T-cell (primary cell): ENCODE data around the gene P2RX3. TPM values are rescaled to one million over a fixed set of nuclear protein-coding genes. Genes with fewer than 3 reads are reported as not detected.

Experiments
- ATAC-seq, 4 experiments: fragments of 200-7000 bp in 3 of 4; fragments of 150-1000 bp in 1 of 4; cut with Tn5 transposase; replicated peaks in 1 of 4; 1 replicate in 3 of 4; 2 replicates in 1 of 4; pipeline ENCODE4 v1.10.0; 2021; ENCODE audit warnings: moderate library complexity in 3 of 4, mild to moderate bottlenecking in 2 of 4, moderate number of reproducible peaks in 1 of 4
- CTCF ChIA-PET, 2 donors: fragments of 300-600 bp; sonication (Branson Sonifier 250); formaldehyde crosslinking; loops; one replicate each; lab custom pipeline; 2022; ENCODE audit warnings: antibody characterized with exemption in 2 of 2; lab: Charles Lee
- POLR2A ChIA-PET, 2 donors: fragments of 300-600 bp; sonication (Branson Sonifier 250); formaldehyde crosslinking; loops; one replicate each; lab custom pipeline; 2022; ENCODE audit warnings: antibody characterized with exemption in 2 of 2; lab: Charles Lee
- DNase-seq, 35 experiments: peaks; one replicate each; pipeline versions ENCODE4 v3.0.0 to v3.0.0-alpha.2; 2013 to 2023
- H3K27ac ChIP-seq: one replicate; pipeline ENCODE4 v1.5.1; 2013; ENCODE audit warnings: low read length
- H3K27me3 ChIP-seq, 2 experiments: replicated peaks in 1 of 2; 1 replicate in 1 of 2; 2 replicates in 1 of 2; pipeline versions ENCODE4 v1.6.1 to v1.7.0; 2013; ENCODE audit warnings: low read length in 1 of 2, mixed read lengths in 1 of 2; ENCODE audit not compliant: control insufficient read depth in 2 of 2, insufficient read depth in 2 of 2; ENCODE audit errors: extremely low read depth in 1 of 2
- H3K36me3 ChIP-seq, 2 donors: 1 replicate in 1 of 2; 2 replicates in 1 of 2; pipeline versions ENCODE4 v1.6.1 to v1.7.0; 2013; ENCODE audit warnings: low read length in 1 of 2; ENCODE audit not compliant: control insufficient read depth in 2 of 2, insufficient read depth in 1 of 2; ENCODE audit errors: extremely low read depth in 1 of 2
- H3K4me1 ChIP-seq, 2 experiments: 1 replicate in 1 of 2; 2 replicates in 1 of 2; pipeline versions ENCODE4 v1.6.1 to v1.7.0; 2013; ENCODE audit warnings: low read length in 2 of 2, mixed read lengths in 1 of 2; ENCODE audit not compliant: insufficient read depth in 2 of 2, control insufficient read depth in 1 of 2; ENCODE audit errors: extremely low read depth in 1 of 2
- H3K4me3 ChIP-seq, 2 donors: 1 replicate in 1 of 2; 2 replicates in 1 of 2; pipeline versions ENCODE4 v1.5.1 to v1.7.0; 2013; ENCODE audit warnings: mild to moderate bottlenecking in 2 of 2, low read length in 1 of 2, moderate library complexity in 1 of 2; ENCODE audit not compliant: control insufficient read depth in 1 of 2; ENCODE audit errors: extremely low read depth in 1 of 2
- H3K9me3 ChIP-seq: 2 replicates; pipeline ENCODE4 v1.7.0; 2013
- H3K27ac Mint-ChIP-seq, 2 donors: one replicate each; pipeline ENCODE4 v1.8.0; 2020 to 2021; ENCODE audit warnings: mild to moderate bottlenecking in 2 of 2, mixed read lengths in 2 of 2
- H3K27me3 Mint-ChIP-seq, 2 donors: one replicate each; pipeline ENCODE4 v1.8.0; 2021 to 2022; ENCODE audit warnings: mixed read lengths in 2 of 2
- H3K36me3 Mint-ChIP-seq: one replicate; pipeline ENCODE4 v1.8.0; 2021; ENCODE audit warnings: mixed read lengths
- H3K4me1 Mint-ChIP-seq, 3 donors: one replicate each; pipeline ENCODE4 v1.8.0; 2020 to 2022; ENCODE audit warnings: mixed read lengths in 3 of 3, mild to moderate bottlenecking in 1 of 3
- H3K4me3 Mint-ChIP-seq, 3 donors: one replicate each; pipeline ENCODE4 v1.8.0; 2020 to 2022; ENCODE audit warnings: mild to moderate bottlenecking in 3 of 3, mixed read lengths in 3 of 3, moderate library complexity in 3 of 3
- H3K9me3 Mint-ChIP-seq, 3 donors: one replicate each; pipeline ENCODE4 v1.8.0; 2020 to 2022; ENCODE audit warnings: mixed read lengths in 3 of 3
- WGBS: methylation state at CpG from one replicate; pipeline ENCODE4 v1.1.5; 2013; ENCODE audit warnings: missing lambda C conversion rate; ENCODE audit not compliant: insufficient coverage; 5-methylcytosine and 5-hydroxymethylcytosine counted together
- total RNA-seq, 35 experiments: library from RNA in 6 of 35; stranded (reverse) in 6 of 35; fragments of 120-200 nt in 1 of 35; gene quantifications; one replicate each; pipeline versions ENCODE4 v1.2.1 to v1.2.4 and lab custom pipeline; 2013 to 2026

The P2RX3 gene
- total RNA-seq, 5 donors from 2014 or later (not counting 1 experiment from before 2014, with no cell fraction given) = not detected

GRCh38 chr11:57309106-57310059, 28.8 kb upstream of the P2RX3 start:
- no peaks in the 10 kb centered on the region for H3K9me3 Mint-ChIP-seq
- H3K4me3 ChIP-seq = no peak overlapping the region
- H3K27ac Mint-ChIP-seq = no peak overlapping the region
- ChIA-PET CTCF (interaction anchor here in 1 of 2 donors (0.6 kb wide), 1 partner anchor 1436 kb away, joined by 3 read pairs; no protein-coding TSS in a partner anchor), POLR2A (no interaction called here)
- peaks cover 14% of the 10 kb centered on the region in 3 donors for H3K4me1 Mint-ChIP-seq
- H3K36me3 ChIP-seq = peaks cover 0 to 4% of the 10 kb centered on the region in 2 donors
- H3K27ac ChIP-seq = no peak overlapping the region
- DNase-seq (no peak), ATAC-seq (no peak)
- H3K36me3 Mint-ChIP-seq = peaks cover 7% of the 10 kb centered on the region
- H3K9me3 ChIP-seq = no peaks in the 10 kb centered on the region
- peaks cover 0 to 3% of the 10 kb centered on the region in 2 experiments for H3K27me3 ChIP-seq
- 96% methylated on average over 23 of the region's 24 CpGs for WGBS
- no peaks in the 10 kb centered on the region for H3K27me3 Mint-ChIP-seq
- no peak overlapping the region for H3K4me3 Mint-ChIP-seq
- H3K4me1 ChIP-seq = peaks cover 0 to 18% of the 10 kb centered on the region in 2 experiments

- POLR2A ChIA-PET = no interaction called here
Measured at GRCh38 chr11:57310091-57310490, 28.1 kb upstream of the P2RX3 start.

GRCh38 chr11:57310630-57311086, 27.5 kb upstream of the P2RX3 start:
- Mint-ChIP-seq H3K4me1 (peaks cover 14% of the 10 kb centered on the region in 3 donors), H3K36me3 (peaks cover 7% of the 10 kb centered on the region), H3K9me3 (no peaks in the 10 kb centered on the region), H3K27me3 (no peaks in the 10 kb centered on the region), H3K27ac (no peak overlapping the region), H3K4me3 (peak overlapping the region in 2 of 3 donors; percentile 28 to 60)
- H3K27me3 ChIP-seq = peaks cover 0 to 3% of the 10 kb centered on the region in 2 experiments
- no peak overlapping the region for H3K4me3 ChIP-seq
- H3K9me3 ChIP-seq = no peaks in the 10 kb centered on the region
- H3K4me1 ChIP-seq = peaks cover 0 to 23% of the 10 kb centered on the region in 2 experiments
- H3K27ac ChIP-seq = no peak overlapping the region
- H3K36me3 ChIP-seq = peaks cover 0 to 4% of the 10 kb centered on the region in 2 donors
- DNase-seq = no peak
- no peak for ATAC-seq
- ChIA-PET POLR2A (no interaction called here), CTCF (no interaction called here)
- 90% methylated on average over 5 of the region's 6 CpGs for WGBS

More at GRCh38 chr11:57310091-57310490, 28.1 kb upstream of the P2RX3 start:
- no peak overlapping the region for H3K27ac ChIP-seq
- ATAC-seq = no peak
- H3K4me3 ChIP-seq = no peak overlapping the region
- WGBS = 97% methylated on average over 6 of the region's 6 CpGs
- Mint-ChIP-seq H3K27ac (no peak overlapping the region), H3K27me3 (no peaks in the 10 kb centered on the region), H3K4me3 (peak overlapping the region in 1 of 3 donors; percentile 60), H3K9me3 (no peaks in the 10 kb centered on the region), H3K36me3 (peaks cover 7% of the 10 kb centered on the region), H3K4me1 (peaks cover 14% of the 10 kb centered on the region in 3 donors)
- CTCF ChIA-PET = no interaction called here
- no peak for DNase-seq
- peaks cover 0 to 3% of the 10 kb centered on the region in 2 experiments for H3K27me3 ChIP-seq
- peaks cover 0 to 18% of the 10 kb centered on the region in 2 experiments for H3K4me1 ChIP-seq
- H3K36me3 ChIP-seq = peaks cover 0 to 4% of the 10 kb centered on the region in 2 donors
- H3K9me3 ChIP-seq = no peaks in the 10 kb centered on the region

- H3K9me3 ChIP-seq = no peaks in the 10 kb centered on the region
- H3K4me3 ChIP-seq = peak overlapping the region; percentile 15 to 25
- DNase-seq (peak in 14 of 35 experiments; percentile 12 to 51 (median 26)), ATAC-seq (peak; percentile 75 to 85 (median 80))
- peaks cover under 1 to 4% of the 10 kb centered on the region in 2 donors for H3K36me3 ChIP-seq
- peak overlapping the region in 1 of 2 donors; percentile 28 for H3K27ac Mint-ChIP-seq
- peaks cover 0 to 24% of the 10 kb centered on the region in 2 experiments for H3K4me1 ChIP-seq
- peaks cover 14% of the 10 kb centered on the region in 3 donors for H3K4me1 Mint-ChIP-seq
- H3K9me3 Mint-ChIP-seq = no peaks in the 10 kb centered on the region
- H3K27me3 Mint-ChIP-seq = no peaks in the 10 kb centered on the region
- ChIA-PET POLR2A (no interaction called here), CTCF (interaction anchor here in 1 of 2 donors (0.6 kb wide), 1 partner anchor 38 kb away, joined by 4 read pairs; no protein-coding TSS in a partner anchor)
- H3K36me3 Mint-ChIP-seq = peaks cover 7% of the 10 kb centered on the region
- H3K27ac ChIP-seq = no peak overlapping the region
- peak overlapping the region; percentile 43 to 60 (median 46) for H3K4me3 Mint-ChIP-seq
- WGBS = 4% methylated on average over 28 of the region's 31 CpGs
- H3K27me3 ChIP-seq = peaks cover 0 to 3% of the 10 kb centered on the region in 2 experiments
Measured at GRCh38 chr11:57311109-57311936, 26.8 kb upstream of the P2RX3 start.

- 93% methylated on average over 10 of the region's 10 CpGs for WGBS
- ChIA-PET POLR2A (interaction anchor here in 1 of 2 donors (0.7 kb wide), 1 partner anchor 11 kb away, joined by 4 read pairs; no protein-coding TSS in a partner anchor), CTCF (interaction anchor here in 1 of 2 donors (0.5 kb wide), 1 partner anchor 144 kb away, joined by 3 read pairs; no protein-coding TSS in a partner anchor)
- H3K9me3 ChIP-seq = no peaks in the 10 kb centered on the region
- DNase-seq (no peak), ATAC-seq (no peak)
- H3K36me3 ChIP-seq = peaks cover 3 to 4% of the 10 kb centered on the region in 2 donors
- Mint-ChIP-seq H3K27me3 (no peaks in the 10 kb centered on the region), H3K4me3 (peak overlapping the region in 1 of 3 donors; percentile 60), H3K27ac (no peak overlapping the region), H3K9me3 (no peaks in the 10 kb centered on the region), H3K4me1 (peaks cover 8 to 14% (median 14%) of the 10 kb centered on the region in 3 donors), H3K36me3 (peaks cover 7% of the 10 kb centered on the region)
- H3K27ac ChIP-seq = no peak overlapping the region
- no peak overlapping the region for H3K4me3 ChIP-seq
- peaks cover 0 to 24% of the 10 kb centered on the region in 2 experiments for H3K4me1 ChIP-seq
- peaks cover 0 to 3% of the 10 kb centered on the region in 2 experiments for H3K27me3 ChIP-seq
Measured at GRCh38 chr11:57312511-57313021, 25.6 kb upstream of the P2RX3 start.
